ENCODE results near the gene MTAP.

GRCh38 chr9:21811914-21812313 is 9.5 kb downstream of the MTAP start:
- no peak for TF ChIP-seq CTCF (IDR thresholded peaks at IDR 0.05)
- TF ChIP-seq POLR2A (IDR thresholded peaks at IDR 0.05) = no peak
